Activated CD4-positive, alpha-beta T cell treated with anti-CD3 and anti-CD28 coated beads for 36 hours (primary cell): ENCODE data around the gene NFATC2. TPM values are rescaled to one million over a fixed set of nuclear protein-coding genes. Genes with fewer than 3 reads are reported as not detected.
"Not testable (repeated sequence)": the region's sequence is repeated elsewhere in the genome, so short reads cannot be mapped to it uniquely, and the experiment has no call there.

Experiments
- ATAC-seq: fragments of 200-7000 bp; cut with Tn5 transposase; one replicate; pipeline ENCODE4 v1.10.0; 2021; ENCODE audit warnings: mild to moderate bottlenecking, moderate library complexity
- CTCF ChIA-PET: fragments of 350-600 bp; sonication (Branson Sonifier 250); formaldehyde crosslinking; loops from one replicate; lab custom pipeline; 2021; ENCODE audit warnings: antibody characterized with exemption; lab: Charles Lee
- POLR2A ChIA-PET: fragments of 350-600 bp; sonication (Branson Sonifier 250); formaldehyde crosslinking; loops from one replicate; lab custom pipeline; 2021; ENCODE audit warnings: antibody characterized with exemption, inconsistent platforms; lab: Charles Lee
- DNase-seq: peaks from one replicate; pipeline ENCODE4 v3.0.0-alpha.2; 2020
- H3K27ac Mint-ChIP-seq: one replicate; pipeline ENCODE4 v1.8.0; 2021; ENCODE audit warnings: mixed read lengths
- H3K27me3 Mint-ChIP-seq: one replicate; pipeline ENCODE4 v1.8.0; 2021; ENCODE audit warnings: mixed read lengths
- H3K36me3 Mint-ChIP-seq: one replicate; pipeline ENCODE4 v1.8.0; 2021; ENCODE audit warnings: low read depth, mixed read lengths
- H3K4me1 Mint-ChIP-seq: one replicate; pipeline ENCODE4 v1.8.0; 2021; ENCODE audit warnings: mixed read lengths
- H3K4me3 Mint-ChIP-seq: one replicate; pipeline ENCODE4 v1.8.0; 2021; ENCODE audit warnings: mild to moderate bottlenecking, moderate library complexity, mixed read lengths
- H3K9me3 Mint-ChIP-seq: one replicate; pipeline ENCODE4 v1.8.0; 2021; ENCODE audit warnings: low read depth, mixed read lengths
- intact Hi-C, 2 experiments: fragments of 100-400 bp; cut with DNase I in 1 of 2; cut with micrococcal nuclease in 1 of 2; formaldehyde crosslinking; loops; one replicate each; pipeline versions ENCODE4 v1.14.2 to v1.15.1; 2022 to 2024; cut with DNase I, micrococcal nuclease
- total RNA-seq, 2 experiments: library from RNA; stranded (reverse); gene quantifications; one replicate each; pipeline ENCODE4 v1.2.3, GENCODE V29; 2021

Gene NFATC2
- total RNA-seq, 2 experiments from 2014 or later: 38.5 to 49.8 TPM

DNA sequence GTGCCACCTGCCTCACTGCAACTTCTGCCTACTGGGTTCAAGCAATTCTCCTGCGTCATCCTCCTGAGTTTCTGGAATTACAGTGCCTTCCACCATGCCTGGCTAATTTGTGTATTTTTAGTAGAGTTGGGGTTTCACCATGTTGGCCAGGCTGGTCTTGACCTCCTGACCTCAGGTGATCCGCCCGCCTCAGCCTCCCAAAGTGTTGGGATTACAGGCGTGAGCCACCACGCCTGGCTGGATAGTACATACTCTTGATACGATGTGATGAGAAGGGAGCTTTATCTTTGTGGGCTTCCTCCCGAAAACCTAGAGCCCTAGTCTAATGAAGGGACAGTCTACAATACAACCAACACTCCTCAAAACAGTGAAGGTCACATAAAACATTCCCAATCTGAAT, 2.4 kb downstream of the NFATC2 start:
- Mint-ChIP-seq H3K36me3 (peaks cover 50% of the 10 kb centered on the region), H3K4me3 (peak overlapping the region; percentile 97), H3K4me1 (peaks cover 56% of the 10 kb centered on the region), H3K27ac (peak overlapping the region; percentile 99)
- ATAC-seq, DNase-seq, H3K9me3 Mint-ChIP-seq, H3K27me3 Mint-ChIP-seq: not testable (repeated sequence)
- CTCF ChIA-PET: interaction anchor here (0.6 to 1.5 kb wide), 4 partner anchors 9 to 84 kb away, joined by 3 to 5 read pairs (median 4); no protein-coding TSS in a partner anchor
- POLR2A ChIA-PET: interaction anchor here (1.0 to 4.5 kb wide), 4 partner anchors 9 to 40 kb away, joined by 3 to 59 read pairs (median 10); no protein-coding TSS in a partner anchor
- intact Hi-C loops: loop anchor here (2.0 to 5.0 kb wide), 2 partner anchors 55 to 608 kb away; partner anchors contain the start of gene ADNP (in 1 of the 2)

DNA sequence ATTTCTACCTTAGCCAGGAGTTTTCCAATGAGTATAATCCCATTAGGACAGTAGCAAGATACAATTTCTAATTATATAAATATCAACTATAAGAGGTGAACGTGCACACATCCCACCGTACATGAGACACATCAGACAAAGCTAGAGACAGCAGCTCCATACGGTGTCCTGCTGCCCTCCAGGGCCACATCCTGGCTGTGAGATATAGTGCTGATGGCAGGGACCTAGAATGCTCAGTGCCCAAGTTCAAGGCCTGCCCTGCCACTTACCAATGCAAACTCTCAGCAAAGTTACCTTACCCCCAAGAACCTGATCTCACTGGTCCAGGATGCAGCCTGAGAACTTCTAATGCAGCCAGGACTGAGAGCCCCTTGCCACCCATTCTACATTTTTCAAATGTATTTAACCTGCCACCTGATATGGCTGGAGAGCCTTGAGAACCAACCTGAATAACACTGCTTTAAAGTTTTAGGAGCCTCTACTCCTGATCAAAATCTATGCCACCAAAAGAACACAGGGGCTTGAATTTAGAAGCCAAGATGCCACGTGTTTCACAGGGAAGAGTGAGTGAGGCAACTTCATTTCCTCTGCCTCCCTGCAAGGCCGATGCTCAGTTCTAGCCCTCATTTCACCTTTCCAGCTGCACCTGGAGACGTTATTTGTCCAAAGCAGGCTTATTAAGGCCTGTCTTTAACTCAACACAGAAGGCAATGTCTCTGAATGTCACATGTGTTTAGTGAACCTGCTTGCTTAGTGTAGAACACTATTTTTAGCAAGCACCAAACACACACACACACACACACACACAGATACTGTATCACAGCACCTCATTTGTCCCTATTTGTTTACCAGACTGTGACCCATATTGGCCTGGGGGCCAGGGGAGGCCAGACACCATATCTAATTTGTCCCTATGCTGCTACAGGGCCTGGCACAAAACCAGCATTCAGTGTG, 6.1 kb downstream of the NFATC2 start:
- H3K4me1 Mint-ChIP-seq: peaks cover 91% of the 10 kb centered on the region
- no peak for ATAC-seq
- CTCF ChIA-PET: no interaction called here
- peaks cover 6% of the 10 kb centered on the region for H3K9me3 Mint-ChIP-seq
- intact Hi-C loops: loop anchor here in 1 of 2 experiments (10.0 kb wide), 1 partner anchor 742 kb away; the partner anchor contains the start of gene BCAS4
- peak overlapping the region; percentile 48 for H3K4me3 Mint-ChIP-seq
- H3K27ac Mint-ChIP-seq: peak overlapping the region; percentile 91
- H3K36me3 Mint-ChIP-seq: peaks cover 66% of the 10 kb centered on the region
- POLR2A ChIA-PET: no interaction called here
- no peak for DNase-seq
- H3K27me3 Mint-ChIP-seq: no peaks in the 10 kb centered on the region

DNA sequence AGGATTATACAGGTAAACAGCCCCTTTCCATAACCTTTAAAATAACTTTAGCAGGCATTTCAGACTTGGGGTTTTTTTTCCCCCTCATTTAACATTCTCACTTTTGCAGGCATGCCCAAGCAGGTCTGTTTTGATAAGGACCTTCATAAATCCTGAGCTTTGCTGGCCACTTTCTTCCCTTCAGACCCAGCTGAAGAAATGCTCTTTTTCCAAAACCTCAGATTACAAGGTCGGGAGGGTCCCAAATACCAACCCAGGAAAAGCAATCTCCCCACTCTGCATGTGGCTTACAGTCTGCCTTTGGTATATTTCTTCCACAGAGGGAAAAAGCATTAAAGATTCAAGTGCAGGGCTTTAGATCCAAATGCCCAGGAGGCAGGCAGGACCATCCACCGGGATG, 6.8 kb downstream of the NFATC2 start:
- POLR2A ChIA-PET: no interaction called here
- Mint-ChIP-seq H3K9me3 (peaks cover 6% of the 10 kb centered on the region), H3K27me3 (no peaks in the 10 kb centered on the region)

DNA sequence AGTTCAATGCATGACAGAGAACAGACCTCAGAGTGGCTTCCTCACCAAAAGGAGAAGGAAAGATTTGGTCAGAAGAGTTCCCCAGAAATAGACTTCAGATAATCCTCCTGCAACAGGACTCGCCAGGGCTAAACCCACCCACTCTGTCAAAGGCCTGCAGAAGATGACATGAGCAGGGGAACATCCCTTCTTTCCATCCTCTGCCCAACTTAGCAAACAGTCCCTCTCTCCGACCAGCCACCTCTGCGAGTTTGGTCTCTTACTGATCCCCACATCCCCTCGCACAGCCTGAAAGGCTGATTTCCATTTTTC, 7.5 kb downstream of the NFATC2 start:
- ATAC-seq (peak; percentile 6), DNase-seq (peak; percentile 53)
- CTCF ChIA-PET: interaction anchor here (0.6 to 1.5 kb wide), 2 partner anchors 69 to 149 kb away, joined by 4 to 7 read pairs; no protein-coding TSS in a partner anchor
- H3K4me3 Mint-ChIP-seq: peak overlapping the region; percentile 48
- peaks cover 6% of the 10 kb centered on the region for H3K9me3 Mint-ChIP-seq
- H3K27ac Mint-ChIP-seq: peak overlapping the region; percentile 91
- POLR2A ChIA-PET: interaction anchor here (0.5 to 1.5 kb wide), 2 partner anchors 55 to 1487 kb away, joined by 3 to 4 read pairs; no protein-coding TSS in a partner anchor
- no peaks in the 10 kb centered on the region for H3K27me3 Mint-ChIP-seq
- intact Hi-C loops: loop anchor here in 1 of 2 experiments (10.0 kb wide), 1 partner anchor 740 kb away; the partner anchor contains the start of gene BCAS4
- H3K36me3 Mint-ChIP-seq: peaks cover 67% of the 10 kb centered on the region
- H3K4me1 Mint-ChIP-seq: peaks cover 96% of the 10 kb centered on the region

More for the DNA sequence above, 6.8 kb downstream of the NFATC2 start:
- intact Hi-C loops: loop anchor here in 1 of 2 experiments (10.0 kb wide), 1 partner anchor 741 kb away; the partner anchor contains the start of gene BCAS4
- Mint-ChIP-seq H3K36me3 (peaks cover 65% of the 10 kb centered on the region), H3K4me3 (peak overlapping the region; percentile 48), H3K27ac (peak overlapping the region; percentile 91), H3K4me1 (peaks cover 94% of the 10 kb centered on the region)
- DNase-seq: no peak
- CTCF ChIA-PET: interaction anchor here (1.5 kb wide), 1 partner anchor 150 kb away, joined by 7 read pairs; no protein-coding TSS in a partner anchor
- no peak for ATAC-seq

DNA sequence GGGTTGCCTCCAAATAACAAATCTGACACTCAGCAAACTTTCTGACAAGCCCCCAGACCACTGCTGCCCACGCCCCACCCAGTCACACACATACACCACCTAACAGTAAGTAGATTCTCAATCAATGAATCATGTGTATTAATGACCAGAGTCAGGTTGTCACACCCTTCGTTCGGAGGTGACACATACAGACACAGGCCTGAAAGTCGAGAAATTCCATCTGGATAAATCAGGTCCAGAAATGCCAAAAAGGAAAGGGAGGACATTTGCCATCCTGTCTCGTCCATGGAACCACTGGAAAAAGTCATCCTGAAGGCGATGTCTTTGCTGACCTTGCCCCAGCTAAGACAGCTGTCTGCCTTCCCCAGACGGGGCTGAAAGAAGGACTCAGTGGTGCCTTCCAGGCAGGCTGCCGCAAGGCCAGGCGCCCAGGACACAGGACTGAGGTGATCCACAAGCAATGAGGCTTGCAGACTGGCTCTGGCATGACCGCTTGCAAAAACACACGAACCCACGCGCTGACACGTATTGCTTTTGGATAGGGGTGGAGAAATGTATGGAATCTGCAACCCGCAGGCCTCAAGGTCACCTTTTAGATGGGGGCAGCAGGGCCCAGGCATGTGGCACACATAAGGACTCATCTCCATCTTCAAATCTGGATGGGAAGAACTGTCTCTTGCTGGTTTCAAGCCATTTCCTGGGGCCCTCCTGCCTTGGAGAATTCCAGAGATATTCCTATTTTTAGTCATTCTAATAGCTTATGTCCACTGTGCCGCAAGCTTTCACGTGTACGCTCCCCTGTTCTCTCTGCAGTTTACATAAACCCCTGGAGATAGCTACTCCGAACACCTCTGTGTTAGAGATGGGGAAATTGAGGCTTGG, 9.0 kb downstream of the NFATC2 start:
- ATAC-seq (no peak), DNase-seq (no peak)
- Mint-ChIP-seq H3K27ac (peak overlapping the region; percentile 99), H3K9me3 (peaks cover 5% of the 10 kb centered on the region), H3K4me3 (peak overlapping the region; percentile 75), H3K27me3 (no peaks in the 10 kb centered on the region), H3K4me1 (peaks cover 99% of the 10 kb centered on the region), H3K36me3 (peaks cover 58% of the 10 kb centered on the region)
- ChIA-PET CTCF (no interaction called here), POLR2A (interaction anchor here (1.5 kb wide), 1 partner anchor 53 kb away, joined by 3 read pairs; no protein-coding TSS in a partner anchor)
- intact Hi-C loops: loop anchor here in 1 of 2 experiments (10.0 kb wide), 1 partner anchor 739 kb away; the partner anchor contains the start of gene BCAS4

DNA sequence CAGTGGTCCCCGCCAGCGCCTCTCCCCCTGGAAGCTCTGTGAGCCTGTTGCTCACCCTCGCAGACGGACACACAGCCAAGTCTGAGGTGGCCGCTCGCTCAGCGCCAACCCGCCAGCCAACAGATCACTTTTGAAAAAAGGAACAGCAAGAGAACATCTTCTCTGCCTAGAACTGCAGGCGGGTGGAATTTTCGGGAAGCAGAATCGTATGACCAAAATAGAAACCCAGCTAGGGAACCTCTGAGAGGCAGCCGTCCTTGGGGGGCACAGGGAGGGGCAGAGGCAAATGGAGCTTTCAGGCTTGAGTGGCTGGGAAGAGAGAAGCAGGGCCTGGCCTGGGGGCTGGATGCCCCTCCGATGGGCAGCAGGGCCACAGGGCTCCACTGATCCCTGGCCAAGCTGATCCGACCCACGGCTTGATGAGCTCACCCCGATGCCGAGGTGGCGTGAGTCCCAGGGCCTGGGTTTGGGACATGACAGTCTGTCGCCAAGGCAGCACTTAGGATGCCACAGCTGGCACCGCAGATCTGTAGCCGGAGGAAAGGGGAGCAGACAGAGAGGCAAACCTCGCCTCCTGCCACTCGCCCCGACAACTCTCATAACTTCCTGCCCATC, 9.8 kb downstream of the NFATC2 start:
- peaks cover 99% of the 10 kb centered on the region for H3K4me1 Mint-ChIP-seq
- intact Hi-C loops: loop anchor here in 1 of 2 experiments (10.0 kb wide), 1 partner anchor 738 kb away; the partner anchor contains the start of gene BCAS4
- no peaks in the 10 kb centered on the region for H3K27me3 Mint-ChIP-seq
- no peaks in the 10 kb centered on the region for H3K9me3 Mint-ChIP-seq
- H3K36me3 Mint-ChIP-seq: peaks cover 54% of the 10 kb centered on the region
- ATAC-seq: no peak
- H3K27ac Mint-ChIP-seq: peak overlapping the region; percentile 99
- DNase-seq: peak; percentile 44
- H3K4me3 Mint-ChIP-seq: peak overlapping the region; percentile 75
- ChIA-PET CTCF (interaction anchor here (0.6 kb wide), 1 partner anchor 37 kb away, joined by 5 read pairs; no protein-coding TSS in a partner anchor), POLR2A (interaction anchor here (0.7 to 2.2 kb wide), 3 partner anchors 33 to 76 kb away, joined by 3 to 10 read pairs (median 3); no protein-coding TSS in a partner anchor)

DNA sequence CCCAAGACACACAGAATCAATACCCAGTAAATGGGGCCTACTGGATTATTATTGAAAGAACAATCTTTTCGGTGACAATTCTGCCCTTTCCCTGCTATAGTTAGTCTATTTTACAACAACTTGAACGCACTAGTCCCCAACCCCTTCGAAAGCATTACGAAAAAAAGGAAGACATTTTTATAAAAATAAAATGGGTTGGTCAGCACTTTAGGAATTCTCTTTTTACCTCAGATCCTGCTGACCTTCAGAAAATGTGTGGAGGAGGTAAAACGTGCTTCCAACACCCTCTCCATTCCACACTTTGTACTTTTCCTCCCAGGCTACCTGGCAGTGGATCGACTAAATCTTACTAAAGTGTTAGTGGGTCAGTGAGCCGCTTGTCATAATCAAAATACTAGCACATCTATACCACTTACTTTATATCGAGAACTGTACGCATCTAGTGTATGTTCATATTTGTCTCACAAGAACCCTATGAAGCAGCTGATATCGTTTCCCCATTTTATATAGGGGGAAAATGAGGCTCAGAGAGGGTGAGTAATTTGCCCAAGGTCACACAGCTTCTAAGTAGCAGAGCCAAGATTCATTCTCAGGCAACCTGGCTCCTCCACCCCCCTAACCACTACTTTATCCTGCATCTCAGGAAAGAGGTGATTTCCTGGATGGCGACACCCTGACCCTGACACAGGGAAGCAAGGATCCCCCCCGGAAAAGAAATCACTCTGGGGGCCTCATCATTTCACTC, 10.6 kb downstream of the NFATC2 start:
- CTCF ChIA-PET: interaction anchor here (1.7 kb wide), 1 partner anchor 9 kb away, joined by 4 read pairs; no protein-coding TSS in a partner anchor
- Mint-ChIP-seq H3K27me3 (no peaks in the 10 kb centered on the region), H3K4me1 (peaks cover 99% of the 10 kb centered on the region), H3K9me3 (no peaks in the 10 kb centered on the region), H3K4me3 (peak overlapping the region; percentile 75), H3K36me3 (peaks cover 52% of the 10 kb centered on the region), H3K27ac (peak overlapping the region; percentile 99)
- POLR2A ChIA-PET: interaction anchor here (0.7 to 2.2 kb wide), 8 partner anchors 9 to 127 kb away, joined by 3 to 16 read pairs (median 6); partner anchors contain the start of gene NFATC2
- no peak for ATAC-seq
- intact Hi-C loops: loop anchor here (1.0 to 10.0 kb wide), 13 partner anchors 9 to 737 kb away; partner anchors contain the start of gene BCAS4 (in 1 of the 2)
- no peak for DNase-seq

DNA sequence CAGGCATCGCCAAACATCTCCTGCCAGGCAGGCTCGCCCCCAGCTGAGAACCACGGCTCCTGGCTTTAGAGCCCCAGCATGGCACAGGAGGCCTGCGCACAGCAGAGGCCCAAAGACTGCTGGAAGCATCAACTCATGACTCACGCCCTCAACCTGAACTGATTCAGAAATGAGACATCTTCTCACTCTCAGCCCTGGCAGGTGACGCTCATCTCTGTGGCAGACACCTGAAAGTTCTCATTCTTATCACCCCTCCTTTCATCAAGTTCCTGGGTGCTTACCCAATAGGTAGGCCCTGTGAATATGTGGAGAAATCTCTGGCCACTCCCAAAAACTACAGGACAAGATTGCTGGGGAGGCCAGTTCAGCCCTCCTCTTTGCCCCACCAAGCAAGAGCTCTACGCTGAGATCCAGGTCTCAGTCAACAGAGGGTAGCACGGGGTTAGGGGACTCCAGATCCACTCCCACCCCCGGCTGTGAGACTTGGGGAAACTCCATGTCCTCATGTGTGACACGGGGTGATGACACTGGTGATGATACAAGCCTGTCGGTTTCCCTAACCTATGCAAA, 11.3 kb downstream of the NFATC2 start:
- Mint-ChIP-seq H3K4me3 (peak overlapping the region; percentile 75), H3K27me3 (no peaks in the 10 kb centered on the region), H3K27ac (peak overlapping the region; percentile 99), H3K36me3 (peaks cover 46% of the 10 kb centered on the region), H3K9me3 (no peaks in the 10 kb centered on the region), H3K4me1 (peaks cover 99% of the 10 kb centered on the region)
- intact Hi-C loops: loop anchor here (1.0 to 10.0 kb wide), 13 partner anchors 10 to 736 kb away; partner anchors contain the start of gene BCAS4 (in 1 of the 2)
- ATAC-seq (peak; percentile 82), DNase-seq (peak; percentile 90)
- ChIA-PET CTCF (interaction anchor here (0.8 to 1.7 kb wide), 3 partner anchors 10 to 50 kb away, joined by 3 to 4 read pairs (median 3); no protein-coding TSS in a partner anchor), POLR2A (interaction anchor here (0.6 to 2.2 kb wide), 8 partner anchors 10 to 127 kb away, joined by 3 to 16 read pairs (median 6); partner anchors contain the start of gene NFATC2)

DNA sequence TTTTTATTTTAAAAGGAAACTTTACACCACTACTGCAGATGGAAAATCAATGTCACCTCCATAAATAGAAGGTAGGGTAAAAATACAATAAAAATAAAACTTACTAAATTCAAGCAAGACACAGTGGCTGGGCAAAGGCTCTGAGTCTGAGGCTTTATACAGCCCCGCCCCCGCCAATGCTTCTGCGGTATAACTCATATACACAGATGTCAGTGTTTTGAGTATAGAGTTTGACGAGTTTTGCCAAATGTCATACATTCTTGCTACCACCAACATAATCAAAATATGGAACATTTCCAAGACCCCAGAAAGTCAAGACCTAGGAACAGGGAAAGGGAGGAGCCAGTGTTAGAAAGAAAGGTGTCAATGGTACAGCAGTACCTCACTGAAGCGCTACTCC, 12.8 kb downstream of the NFATC2 start:
- H3K27ac Mint-ChIP-seq: peak overlapping the region; percentile 99
- peak; percentile 9 for ATAC-seq
- peak; percentile 91 for DNase-seq
- H3K4me3 Mint-ChIP-seq: peak overlapping the region; percentile 75
- CTCF ChIA-PET: interaction anchor here (0.6 to 2.4 kb wide), 4 partner anchors 11 to 94 kb away, joined by 3 to 7 read pairs (median 4); no protein-coding TSS in a partner anchor
- peaks cover 44% of the 10 kb centered on the region for H3K36me3 Mint-ChIP-seq
- POLR2A ChIA-PET: interaction anchor here (0.6 to 5.1 kb wide), 11 partner anchors 12 to 1551 kb away, joined by 3 to 59 read pairs (median 6); partner anchors contain the start of gene NFATC2
- intact Hi-C loops: loop anchor here (1.0 to 10.0 kb wide), 8 partner anchors 43 to 735 kb away; partner anchors contain the start of gene BCAS4 (in 1 of the 2)
- H3K4me1 Mint-ChIP-seq: peaks cover 98% of the 10 kb centered on the region
- H3K9me3 Mint-ChIP-seq: no peaks in the 10 kb centered on the region
- no peaks in the 10 kb centered on the region for H3K27me3 Mint-ChIP-seq
